HepG2 (cell line): ENCODE data around the gene MYH9. TPM values are rescaled to one million over a fixed set of nuclear protein-coding genes. Genes with fewer than 3 reads are reported as not detected.

Source experiments
- GABPB1 ChIP-seq: IDR thresholded peaks from 2 replicates; pipeline ENCODE4 v1.6.1; 2016; ENCODE audit warnings: mild to moderate bottlenecking, missing genetic modification reagents, moderate library complexity, missing compliant biosample characterization
- GZF1 ChIP-seq: sonication (generic); formaldehyde crosslinking; IDR thresholded peaks from 2 replicates; pipeline ENCODE4 v1.5.1; 2020; ENCODE audit warnings: mild to moderate bottlenecking, missing genetic modification reagents
- HOXA5 ChIP-seq: sonication (generic); formaldehyde crosslinking; IDR thresholded peaks from 2 replicates; pipeline ENCODE4 v1.4.0; 2020; ENCODE audit warnings: missing genetic modification reagents
- KLF6 ChIP-seq: IDR thresholded peaks from 2 replicates; pipeline ENCODE4 v1.8.0; 2016; ENCODE audit warnings: missing biosample characterization, missing genetic modification reagents
- NFE2 ChIP-seq: sonication (generic); formaldehyde crosslinking; IDR thresholded peaks from 2 replicates; pipeline ENCODE4 v1.4.0; 2020; ENCODE audit warnings: missing genetic modification reagents
- TCF12 ChIP-seq, 2 experiments: fragments of 450-650 bp in 1 of 2; sonication (generic) in 1 of 2; formaldehyde crosslinking in 1 of 2; IDR thresholded peaks; 2 replicates each; pipeline versions ENCODE4 v1.6.1 to v1.8.0; 2017 to 2022; ENCODE audit warnings: antibody characterized with exemption in 1 of 2, mild to moderate bottlenecking in 1 of 2, missing genetic modification reagents in 1 of 2, moderate library complexity in 1 of 2
- TCF7 ChIP-seq: sonication (generic); IDR thresholded peaks from 2 replicates; pipeline ENCODE4 v1.6.1; 2016; ENCODE audit warnings: antibody characterized with exemption, low read depth
- TSC22D2 ChIP-seq: sonication (generic); formaldehyde crosslinking; IDR thresholded peaks from 2 replicates; pipeline ENCODE4 v1.5.1; 2020; ENCODE audit warnings: missing genetic modification reagents, mild to moderate bottlenecking, borderline replicate concordance
- ZNF263 ChIP-seq: sonication (generic); formaldehyde crosslinking; IDR thresholded peaks from 2 replicates; pipeline ENCODE4 v1.4.0; 2020; ENCODE audit warnings: missing genetic modification reagents
- ZNF30 ChIP-seq: sonication (generic); formaldehyde crosslinking; IDR thresholded peaks from 2 replicates; pipeline ENCODE4 v1.5.0; 2020; ENCODE audit warnings: mild to moderate bottlenecking, missing genetic modification reagents
- ZNF367 ChIP-seq: sonication (generic); formaldehyde crosslinking; IDR thresholded peaks from 2 replicates; pipeline ENCODE4 v1.4.0; 2020; ENCODE audit warnings: missing genetic modification reagents, borderline replicate concordance
- ZNF501 ChIP-seq: sonication (generic); formaldehyde crosslinking; IDR thresholded peaks from 2 replicates; pipeline ENCODE4 v1.5.1; 2020; ENCODE audit warnings: mild to moderate bottlenecking, moderate library complexity, missing genetic modification reagents
- ZNF510 ChIP-seq: sonication (generic); formaldehyde crosslinking; IDR thresholded peaks from 2 replicates; pipeline ENCODE4 v1.4.0; 2020; ENCODE audit warnings: low read depth, mild to moderate bottlenecking, missing genetic modification reagents
- ZNF550 ChIP-seq: sonication (generic); formaldehyde crosslinking; IDR thresholded peaks from 2 replicates; pipeline ENCODE4 v1.4.0; 2020; ENCODE audit warnings: mild to moderate bottlenecking, missing genetic modification reagents, borderline replicate concordance
- ZNF564 ChIP-seq: sonication (generic); formaldehyde crosslinking; IDR thresholded peaks from 2 replicates; pipeline ENCODE4 v1.8.1; 2023; ENCODE audit warnings: mild to moderate bottlenecking, missing genetic modification reagents
- ZNF607 ChIP-seq: sonication (generic); formaldehyde crosslinking; IDR thresholded peaks from 2 replicates; pipeline ENCODE4 v1.5.1; 2020; ENCODE audit warnings: missing genetic modification reagents, mild to moderate bottlenecking, borderline replicate concordance
- ZNF614 ChIP-seq: IDR thresholded peaks from 2 replicates; pipeline ENCODE4 v1.6.1; 2018; ENCODE audit warnings: missing biosample characterization, missing genetic modification reagents, inconsistent platforms, borderline replicate concordance
- ZNF644 ChIP-seq: IDR thresholded peaks from 2 replicates; pipeline ENCODE4 v1.6.1; 2016; ENCODE audit warnings: low read depth
- ZNF782 ChIP-seq: sonication (generic); formaldehyde crosslinking; IDR thresholded peaks from 2 replicates; pipeline ENCODE4 v1.4.0; 2020; ENCODE audit warnings: missing genetic modification reagents, mild to moderate bottlenecking, borderline replicate concordance
- ZNF792 ChIP-seq: IDR thresholded peaks from 2 replicates; pipeline ENCODE4 v1.6.1; 2016
- polyA plus RNA-seq, 8 experiments: library from polyadenylated mRNA; depleted of rRNA in 3 of 8; stranded (reverse) in 7 of 8; unstranded in 1 of 8; fragments of >200 nt; fragmentation: Illumina TruSeq in 4 of 8; extraction: Trizol in 4 of 8; gene quantifications; 2 replicates each; pipeline versions ENCODE4 v1.2.1 to v1.2.3, GENCODE V29; 2011 to 2016; ENCODE audit warnings: low read depth in 4 of 8, missing spikeins in 1 of 8, mixed read lengths in 1 of 8; ENCODE audit not compliant: insufficient read depth in 1 of 8
- total RNA-seq, 5 experiments: library from RNA; depleted of rRNA; stranded (reverse); fragments of >200 nt; fragmentation: Illumina TruSeq; extraction: Trizol; gene quantifications; 2 replicates each; pipeline ENCODE4 v1.2.3, GENCODE V29; 2016; ENCODE audit warnings: low read depth in 1 of 5
- TF ChIP-seq, protein P1 (sequence below): IDR thresholded peaks from 2 replicates; pipeline ENCODE4 v1.6.1; 2016; ENCODE audit warnings: missing compliant biosample characterization, missing genetic modification reagents, borderline replicate concordance
- TF ChIP-seq, protein P2 (sequence below): sonication (generic); formaldehyde crosslinking; IDR thresholded peaks from 2 replicates; pipeline ENCODE4 v1.5.0; 2020; ENCODE audit warnings: missing genetic modification reagents
- TF ChIP-seq, protein P3 (sequence below): IDR thresholded peaks from 2 replicates; pipeline ENCODE4 v1.6.1; 2016; ENCODE audit warnings: low read depth
- TF ChIP-seq, protein P4 (sequence below): sonication (generic); formaldehyde crosslinking; IDR thresholded peaks from 2 replicates; pipeline ENCODE4 v1.4.0; 2020; ENCODE audit warnings: mild to moderate bottlenecking, missing genetic modification reagents
- TF ChIP-seq, protein P5 (sequence below): sonication (generic); formaldehyde crosslinking; IDR thresholded peaks from 2 replicates; pipeline ENCODE4 v1.4.0; 2020; ENCODE audit warnings: missing genetic modification reagents, low read depth, mild to moderate bottlenecking, borderline replicate concordance

The MYH9 gene
- total and polyA plus RNA-seq, 2 of the 13 experiments (the other 11 are each of a cell fraction or from before 2014, with no cell fraction given): 50.7 to 98.5 TPM

DNA sequence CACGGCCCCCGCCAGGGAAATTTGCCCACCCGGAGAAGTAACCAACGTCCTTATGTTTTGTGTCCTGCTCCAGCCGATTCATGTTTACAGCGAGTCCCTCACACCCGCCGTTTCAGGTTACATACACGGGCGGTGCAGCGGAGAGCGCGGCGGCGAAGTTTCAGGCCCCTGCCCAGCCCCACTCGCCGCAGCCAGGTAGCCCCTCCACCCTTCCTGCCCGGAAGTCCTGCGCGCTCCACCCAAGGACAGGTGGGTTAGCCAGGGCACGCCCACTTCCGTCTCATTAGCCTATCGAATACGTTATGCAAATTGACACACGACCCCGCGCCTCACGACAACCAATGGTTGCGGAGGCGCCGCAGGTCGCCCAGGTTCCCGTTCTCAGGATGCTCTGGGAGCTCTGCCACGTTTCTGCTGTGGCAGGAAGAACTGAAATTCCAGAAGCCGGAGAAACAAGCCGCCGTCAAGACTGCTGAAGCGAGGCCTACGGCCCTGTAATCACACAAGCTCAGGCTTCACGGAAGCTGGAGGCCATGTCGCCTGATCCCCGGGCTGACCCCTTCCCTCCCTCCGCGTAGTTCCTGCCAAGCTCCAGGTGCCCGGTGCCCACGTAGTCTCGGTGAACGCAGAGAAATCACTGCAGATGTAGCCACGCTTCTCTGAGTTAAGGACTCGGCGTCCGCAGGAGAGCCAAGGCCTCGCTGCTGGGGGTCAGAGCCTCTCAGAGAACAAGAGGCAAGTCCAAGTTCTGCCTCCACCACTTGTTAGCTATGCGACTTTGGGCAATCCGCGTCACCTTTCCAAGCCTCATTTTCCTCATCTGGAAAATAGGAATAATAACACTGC is 22.4 kb upstream of the MYH9 start (continued):
- TF ChIP-seq, protein P1, sequence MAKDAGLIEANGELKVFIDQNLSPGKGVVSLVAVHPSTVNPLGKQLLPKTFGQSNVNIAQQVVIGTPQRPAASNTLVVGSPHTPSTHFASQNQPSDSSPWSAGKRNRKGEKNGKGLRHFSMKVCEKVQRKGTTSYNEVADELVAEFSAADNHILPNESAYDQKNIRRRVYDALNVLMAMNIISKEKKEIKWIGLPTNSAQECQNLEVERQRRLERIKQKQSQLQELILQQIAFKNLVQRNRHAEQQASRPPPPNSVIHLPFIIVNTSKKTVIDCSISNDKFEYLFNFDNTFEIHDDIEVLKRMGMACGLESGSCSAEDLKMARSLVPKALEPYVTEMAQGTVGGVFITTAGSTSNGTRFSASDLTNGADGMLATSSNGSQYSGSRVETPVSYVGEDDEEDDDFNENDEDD (CRISPR knock-in tag): peak; percentile 55; the same call in 1 of the 2 replicates
- TF ChIP-seq ZNF30 (CRISPR knock-in tag) (no peak), GABPB1 (peak; percentile 93), TSC22D2 (CRISPR knock-in tag) (no peak), ZNF614 (CRISPR knock-in tag) (no peak), ZNF607 (CRISPR knock-in tag) (peak; percentile 80), ZNF501 (CRISPR knock-in tag) (peak; percentile 83), NFE2 (no peak), ZNF564 (CRISPR knock-in tag) (0 out of 2 replicates have a peak, but pooled peaks have one; percentile 53), HOXA5 (CRISPR knock-in tag) (no peak; the same call in 1 of the 2 replicates), ZNF510 (no peak), ZNF782 (CRISPR knock-in tag) (0 out of 2 replicates have a peak, but pooled peaks have one; percentile 24), TCF7 (no peak), GZF1 (CRISPR knock-in tag) (no peak; the same call in 1 of the 2 replicates), ZNF644 (CRISPR knock-in tag) (no peak), ZNF792 (CRISPR knock-in tag) (0 out of 2 replicates have a peak, but pooled peaks have one; percentile 11), ZNF367 (CRISPR knock-in tag) (no peak), ZNF263 (CRISPR knock-in tag) (no peak), KLF6 (CRISPR knock-in tag) (peak; percentile 83; the same call in 1 of the 2 replicates), TCF12 (IDR thresholded peaks at IDR 0.05) (no peak), TCF12 (CRISPR knock-in tag; IDR thresholded peaks at IDR 0.05) (0 out of 2 replicates have a peak, but pooled peaks have one; percentile 66), ZNF550 (no peak)
- TF ChIP-seq, protein P2, sequence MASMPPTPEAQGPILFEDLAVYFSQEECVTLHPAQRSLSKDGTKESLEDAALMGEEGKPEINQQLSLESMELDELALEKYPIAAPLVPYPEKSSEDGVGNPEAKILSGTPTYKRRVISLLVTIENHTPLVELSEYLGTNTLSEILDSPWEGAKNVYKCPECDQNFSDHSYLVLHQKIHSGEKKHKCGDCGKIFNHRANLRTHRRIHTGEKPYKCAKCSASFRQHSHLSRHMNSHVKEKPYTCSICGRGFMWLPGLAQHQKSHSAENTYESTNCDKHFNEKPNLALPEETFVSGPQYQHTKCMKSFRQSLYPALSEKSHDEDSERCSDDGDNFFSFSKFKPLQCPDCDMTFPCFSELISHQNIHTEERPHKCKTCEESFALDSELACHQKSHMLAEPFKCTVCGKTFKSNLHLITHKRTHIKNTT: no peak
- TF ChIP-seq, protein P3, sequence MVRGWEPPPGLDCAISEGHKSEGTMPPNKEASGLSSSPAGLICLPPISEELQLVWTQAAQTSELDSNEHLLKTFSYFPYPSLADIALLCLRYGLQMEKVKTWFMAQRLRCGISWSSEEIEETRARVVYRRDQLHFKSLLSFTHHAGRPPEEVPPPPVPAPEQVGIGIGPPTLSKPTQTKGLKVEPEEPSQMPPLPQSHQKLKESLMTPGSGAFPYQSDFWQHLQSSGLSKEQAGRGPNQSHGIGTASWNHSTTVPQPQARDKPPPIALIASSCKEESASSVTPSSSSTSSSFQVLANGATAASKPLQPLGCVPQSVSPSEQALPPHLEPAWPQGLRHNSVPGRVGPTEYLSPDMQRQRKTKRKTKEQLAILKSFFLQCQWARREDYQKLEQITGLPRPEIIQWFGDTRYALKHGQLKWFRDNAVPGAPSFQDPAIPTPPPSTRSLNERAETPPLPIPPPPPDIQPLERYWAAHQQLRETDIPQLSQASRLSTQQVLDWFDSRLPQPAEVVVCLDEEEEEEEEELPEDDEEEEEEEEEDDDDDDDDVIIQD: peak; percentile 40; the same call in 1 of the 2 replicates
- TF ChIP-seq, protein P4, sequence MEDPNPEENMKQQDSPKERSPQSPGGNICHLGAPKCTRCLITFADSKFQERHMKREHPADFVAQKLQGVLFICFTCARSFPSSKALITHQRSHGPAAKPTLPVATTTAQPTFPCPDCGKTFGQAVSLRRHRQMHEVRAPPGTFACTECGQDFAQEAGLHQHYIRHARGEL (CRISPR knock-in tag): no peak
- TF ChIP-seq, protein P5, sequence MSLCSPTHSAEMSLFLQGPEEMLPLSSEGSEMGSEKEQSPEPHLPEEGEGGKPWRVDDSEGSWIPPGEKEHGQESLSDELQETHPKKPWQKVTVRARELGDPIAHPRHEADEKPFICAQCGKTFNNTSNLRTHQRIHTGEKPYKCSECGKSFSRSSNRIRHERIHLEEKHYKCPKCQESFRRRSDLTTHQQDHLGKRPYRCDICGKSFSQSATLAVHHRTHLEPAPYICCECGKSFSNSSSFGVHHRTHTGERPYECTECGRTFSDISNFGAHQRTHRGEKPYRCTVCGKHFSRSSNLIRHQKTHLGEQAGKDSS (CRISPR knock-in tag): no peak
